Upper lobe of left lung (tissue), 4 donors: ENCODE results near the gene PDZK1.
"Not testable (repeated sequence)": the region's sequence is repeated elsewhere in the genome, so short reads cannot be mapped to it uniquely, and the experiment has no call there.

Source experiments
- CTCF ChIP-seq, 6 experiments: fragments of 450-650 bp in 4 of 6; fragments of 200-600 bp in 2 of 6; sonication (generic) in 2 of 6; IDR thresholded peaks; one replicate each; pipeline ENCODE4 v1.5.1; 2016 to 2019; ENCODE audit warnings: antibody characterized with exemption in 6 of 6
- EP300 ChIP-seq, 4 donors: sonication (generic); formaldehyde crosslinking; IDR thresholded peaks; one replicate each; pipeline ENCODE4 v1.5.1; 2017; ENCODE audit warnings: antibody characterized with exemption in 4 of 4, control low read depth in 2 of 4
- POLR2A ChIP-seq, 4 donors: fragments of 450-650 bp; IDR thresholded peaks; one replicate each; pipeline ENCODE4 v1.5.1; 2016 to 2017; ENCODE audit warnings: antibody characterized with exemption in 4 of 4, mild to moderate bottlenecking in 2 of 4
- POLR2AphosphoS5 ChIP-seq, 2 donors: sonication (generic); formaldehyde crosslinking; IDR thresholded peaks; one replicate each; pipeline ENCODE4 v1.5.1; 2017; ENCODE audit warnings: antibody characterized with exemption in 2 of 2

DNA sequence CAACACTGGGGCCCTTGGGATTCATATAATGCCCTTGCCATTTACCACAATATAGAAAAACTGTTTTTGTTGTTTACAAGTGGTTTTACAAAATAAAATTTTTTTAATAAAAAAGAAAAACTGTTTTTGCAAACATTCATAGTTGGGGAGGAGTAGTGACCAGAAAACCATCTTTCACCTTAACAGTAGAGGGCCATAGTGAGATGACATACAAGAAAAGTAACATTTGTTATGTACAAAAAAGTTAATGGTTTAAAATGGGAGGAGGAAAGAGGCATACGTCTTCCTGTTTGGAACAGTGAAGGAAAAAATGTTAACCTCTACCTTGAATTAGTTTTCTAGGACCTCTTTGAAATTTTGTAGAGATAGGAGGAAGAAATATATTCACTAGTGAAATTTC is 70.9 kb downstream of the PDZK1 start:
- TF ChIP-seq POLR2A, CTCF, POLR2AphosphoS5, EP300 (IDR thresholded peaks at IDR 0.05): not testable (repeated sequence)
